Activated naive CD4-positive, alpha-beta T cell treated with anti-CD3 and anti-CD28 coated beads for 36 hours (primary cell): Measurements from ENCODE around the gene TIA1. TPM values are rescaled to one million over a fixed set of nuclear protein-coding genes. Genes with fewer than 3 reads are reported as not detected.
"Not testable (repeated sequence)": the region's sequence is repeated elsewhere in the genome, so short reads cannot be mapped to it uniquely, and the experiment has no call there.

Experiments
- CTCF ChIA-PET: fragments of 350-600 bp; sonication (Branson Sonifier 250); formaldehyde crosslinking; loops from one replicate; lab custom pipeline; 2021; ENCODE audit warnings: antibody characterized with exemption; lab: Charles Lee
- DNase-seq: peaks from one replicate; pipeline ENCODE4 v3.0.0-alpha.2; 2020
- H3K27ac Mint-ChIP-seq: one replicate; pipeline ENCODE4 v1.8.0; 2021; ENCODE audit warnings: mild to moderate bottlenecking, mixed read lengths
- H3K27me3 Mint-ChIP-seq: one replicate; pipeline ENCODE4 v1.8.0; 2021; ENCODE audit warnings: low read depth, mixed read lengths
- H3K36me3 Mint-ChIP-seq: one replicate; pipeline ENCODE4 v1.8.0; 2021; ENCODE audit warnings: low read depth, mixed read lengths
- H3K4me1 Mint-ChIP-seq: one replicate; pipeline ENCODE4 v1.8.0; 2021; ENCODE audit warnings: low read depth, mixed read lengths
- H3K4me3 Mint-ChIP-seq: one replicate; pipeline ENCODE4 v1.8.0; 2021; ENCODE audit warnings: mild to moderate bottlenecking, moderate library complexity, mixed read lengths
- H3K9me3 Mint-ChIP-seq: one replicate; pipeline ENCODE4 v1.8.0; 2021; ENCODE audit warnings: mixed read lengths
- intact Hi-C: fragments of 100-400 bp; cut with micrococcal nuclease; formaldehyde crosslinking; loops from one replicate; pipeline ENCODE4 v1.15.1; 2023
- total RNA-seq, 2 experiments: library from RNA; stranded (reverse); gene quantifications; one replicate each; pipeline ENCODE4 v1.2.3, GENCODE V29; 2021

The TIA1 gene
- total RNA-seq, 2 experiments from 2014 or later = 83.2 to 83.9 TPM

DNA sequence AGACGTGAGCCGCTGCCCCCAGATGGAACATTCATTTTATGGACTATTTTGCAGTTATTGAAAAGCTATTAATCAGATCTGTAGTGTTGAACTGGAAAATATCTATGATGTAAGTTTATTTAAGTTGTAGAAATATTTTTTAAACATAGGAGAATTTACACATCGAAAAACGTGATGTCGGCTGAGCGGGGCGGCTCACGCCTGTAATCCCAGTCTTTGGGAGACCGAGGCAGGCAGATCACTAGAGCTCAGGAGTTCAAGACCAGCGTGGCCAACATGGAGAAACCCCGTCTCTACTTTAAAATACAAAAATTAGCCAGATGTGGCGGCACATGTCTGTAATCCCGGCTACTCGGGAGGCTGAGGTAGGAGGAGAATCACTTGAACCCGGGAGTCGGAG is 2.0 kb upstream of the TIA1 start:
- Mint-ChIP-seq H3K36me3 (peaks cover 14% of the 10 kb centered on the region), H3K9me3 (no peaks in the 10 kb centered on the region), H3K4me1 (peaks cover 15% of the 10 kb centered on the region), H3K4me3 (no peak overlapping the region), H3K27ac (no peak overlapping the region), H3K27me3 (no peaks in the 10 kb centered on the region)
- CTCF ChIA-PET = no interaction called here
- intact Hi-C loops = no loop called here
- no peak for DNase-seq

GRCh38 chr2:70247364-70248180 is 856 bp downstream of the TIA1 start:
- peak overlapping the region; percentile 98 for H3K27ac Mint-ChIP-seq
- intact Hi-C loops = loop anchor here (1.0 to 5.0 kb wide), 11 partner anchors 11 to 605 kb away; partner anchors contain the start of genes AAK1, GMCL1, PCYOX1 and SNRNP27
- H3K27me3 Mint-ChIP-seq = no peaks in the 10 kb centered on the region
- no peak for DNase-seq
- peaks cover 36% of the 10 kb centered on the region for H3K4me1 Mint-ChIP-seq
- CTCF ChIA-PET = interaction anchor here (0.5 kb wide), 1 partner anchor 190 kb away, joined by 3 read pairs; no protein-coding TSS in a partner anchor
- H3K4me3 Mint-ChIP-seq = peak overlapping the region; percentile 99
- H3K36me3 Mint-ChIP-seq = peaks cover 14% of the 10 kb centered on the region
- no peaks in the 10 kb centered on the region for H3K9me3 Mint-ChIP-seq

- DNase-seq = no peak
- H3K9me3 Mint-ChIP-seq = no peaks in the 10 kb centered on the region
- H3K4me3 Mint-ChIP-seq = no peak overlapping the region
- H3K36me3 Mint-ChIP-seq = peaks cover 26% of the 10 kb centered on the region
- intact Hi-C loops = no loop called here
- H3K4me1 Mint-ChIP-seq = peaks cover 52% of the 10 kb centered on the region
- CTCF ChIA-PET = interaction anchor here (0.8 kb wide), 2 partner anchors 14 to 332 kb away, joined by 3 to 4 read pairs; no protein-coding TSS in a partner anchor
- H3K27ac Mint-ChIP-seq = no peak overlapping the region
- H3K27me3 Mint-ChIP-seq = no peaks in the 10 kb centered on the region
These were observed 4.4 kb downstream of the TIA1 start for GRCh38 chr2:70243806-70244584.

DNA sequence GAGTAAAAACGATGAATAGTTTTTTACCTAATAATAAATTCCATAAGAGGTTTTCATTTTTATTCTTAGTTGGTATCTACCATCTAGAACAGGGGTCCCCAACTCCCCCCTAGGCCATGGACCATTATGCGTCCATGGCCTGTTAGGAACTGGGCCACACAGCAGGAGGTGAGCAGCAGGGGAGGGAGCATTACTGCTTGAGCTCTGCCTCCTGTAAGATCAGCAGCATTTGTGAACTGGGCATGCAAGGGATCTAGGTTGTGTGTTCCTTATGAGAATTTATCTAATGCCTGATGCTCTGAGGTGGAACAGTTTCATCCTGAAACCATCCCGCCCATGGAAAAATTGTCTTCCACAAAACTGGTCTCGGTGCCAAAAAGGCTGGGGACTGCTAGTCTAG is 5.9 kb downstream of the TIA1 start:
- CTCF ChIA-PET = no interaction called here
- peaks cover 52% of the 10 kb centered on the region for H3K4me1 Mint-ChIP-seq
- no peaks in the 10 kb centered on the region for H3K27me3 Mint-ChIP-seq
- no peak overlapping the region for H3K27ac Mint-ChIP-seq
- peaks cover 18% of the 10 kb centered on the region for H3K36me3 Mint-ChIP-seq
- H3K9me3 Mint-ChIP-seq = no peaks in the 10 kb centered on the region
- intact Hi-C loops = no loop called here
- no peak overlapping the region for H3K4me3 Mint-ChIP-seq
- DNase-seq = no peak

GRCh38 chr2:70241340-70241739 is 7.1 kb downstream of the TIA1 start:
- Mint-ChIP-seq H3K36me3 (peaks cover 16% of the 10 kb centered on the region), H3K4me3 (no peak overlapping the region), H3K9me3 (no peaks in the 10 kb centered on the region), H3K27ac (no peak overlapping the region), H3K27me3 (no peaks in the 10 kb centered on the region), H3K4me1 (peaks cover 49% of the 10 kb centered on the region)
- DNase-seq = no peak
- CTCF ChIA-PET = interaction anchor here (0.5 kb wide), 1 partner anchor 520 kb away, joined by 3 read pairs; no protein-coding TSS in a partner anchor
- intact Hi-C loops = no loop called here

DNA sequence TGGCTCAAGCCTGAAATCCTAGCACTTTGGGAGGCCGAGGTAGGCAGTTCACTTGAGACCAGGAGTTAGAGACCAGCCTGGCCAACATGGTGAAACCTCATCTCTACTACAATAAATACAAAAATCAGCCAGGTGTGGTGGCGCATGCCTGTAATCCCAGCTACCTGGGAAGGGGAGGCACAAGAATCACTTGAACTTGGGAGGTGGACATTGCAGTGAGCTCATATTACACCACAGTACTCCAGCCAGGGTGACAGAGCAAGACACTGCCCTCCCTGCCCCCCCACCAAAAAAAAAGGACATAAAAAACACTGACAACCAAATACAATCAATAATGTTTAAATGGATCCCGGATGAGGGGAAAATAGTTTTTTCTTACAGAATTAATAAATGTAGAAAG is 7.8 kb downstream of the TIA1 start:
- H3K9me3 Mint-ChIP-seq = no peaks in the 10 kb centered on the region
- DNase-seq = no peak
- intact Hi-C loops = no loop called here
- no peaks in the 10 kb centered on the region for H3K27me3 Mint-ChIP-seq
- CTCF ChIA-PET = interaction anchor here (0.9 kb wide), 1 partner anchor 49 kb away, joined by 4 read pairs; the partner anchor contains the start of gene C2orf42
- peaks cover 12% of the 10 kb centered on the region for H3K36me3 Mint-ChIP-seq
- H3K4me1 Mint-ChIP-seq = peaks cover 44% of the 10 kb centered on the region
- no peak overlapping the region for H3K4me3 Mint-ChIP-seq
- no peak overlapping the region for H3K27ac Mint-ChIP-seq

GRCh38 chr2:70233926-70234325 is 14.5 kb downstream of the TIA1 start:
- no peak overlapping the region for H3K27ac Mint-ChIP-seq
- intact Hi-C loops = no loop called here
- CTCF ChIA-PET = no interaction called here
- H3K4me3 Mint-ChIP-seq = no peak overlapping the region
- peaks cover 3% of the 10 kb centered on the region for H3K4me1 Mint-ChIP-seq
- no peak for DNase-seq
- no peaks in the 10 kb centered on the region for H3K27me3 Mint-ChIP-seq
- H3K36me3 Mint-ChIP-seq = peaks cover 18% of the 10 kb centered on the region
- no peaks in the 10 kb centered on the region for H3K9me3 Mint-ChIP-seq

DNA sequence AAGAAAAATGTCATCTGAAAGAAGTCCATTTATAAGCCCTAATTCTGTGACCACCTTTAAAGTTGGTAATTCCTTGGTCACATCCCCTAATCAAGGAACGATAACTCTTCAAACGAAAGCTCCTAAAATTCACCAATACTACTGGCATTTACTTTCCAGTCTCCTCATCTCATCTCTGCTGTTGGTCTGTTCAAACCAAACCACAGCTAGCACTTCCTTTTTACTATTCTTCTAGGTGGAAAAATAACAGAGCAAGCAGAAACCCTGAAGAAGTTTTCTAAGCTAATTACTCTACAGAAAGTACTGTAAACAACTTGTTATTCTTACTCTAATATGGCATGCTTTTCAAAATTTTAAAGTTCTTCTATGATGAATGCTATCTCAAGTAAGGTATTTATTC is 21.6 kb downstream of the TIA1 start:
- Mint-ChIP-seq H3K27me3 (no peaks in the 10 kb centered on the region), H3K27ac (no peak overlapping the region), H3K9me3 (peaks cover 5% of the 10 kb centered on the region), H3K36me3 (peaks cover 29% of the 10 kb centered on the region), H3K4me3 (no peak overlapping the region), H3K4me1 (peaks cover 5% of the 10 kb centered on the region)
- CTCF ChIA-PET = no interaction called here
- intact Hi-C loops = no loop called here
- no peak for DNase-seq

GRCh38 chr2:70223305-70223704 is 25.1 kb downstream of the TIA1 start:
- DNase-seq, H3K9me3 Mint-ChIP-seq, CTCF ChIA-PET, H3K4me3 Mint-ChIP-seq, intact Hi-C loops, H3K27ac Mint-ChIP-seq, H3K27me3 Mint-ChIP-seq: not testable (repeated sequence)
- Mint-ChIP-seq H3K4me1 (peaks cover 17% of the 10 kb centered on the region), H3K36me3 (peaks cover 35% of the 10 kb centered on the region)

- intact Hi-C loops = no loop called here
- CTCF ChIA-PET = interaction anchor here (0.6 to 1.2 kb wide), 2 partner anchors 16 to 91 kb away, joined by 3 to 5 read pairs; no protein-coding TSS in a partner anchor
- Mint-ChIP-seq H3K4me1 (peaks cover 34% of the 10 kb centered on the region), H3K36me3 (peaks cover 29% of the 10 kb centered on the region), H3K27ac (no peak overlapping the region), H3K27me3 (no peaks in the 10 kb centered on the region), H3K9me3 (no peaks in the 10 kb centered on the region), H3K4me3 (no peak overlapping the region)
- DNase-seq = no peak
These were observed 33.4 kb downstream of the TIA1 start for GRCh38 chr2:70214953-70215549.

DNA sequence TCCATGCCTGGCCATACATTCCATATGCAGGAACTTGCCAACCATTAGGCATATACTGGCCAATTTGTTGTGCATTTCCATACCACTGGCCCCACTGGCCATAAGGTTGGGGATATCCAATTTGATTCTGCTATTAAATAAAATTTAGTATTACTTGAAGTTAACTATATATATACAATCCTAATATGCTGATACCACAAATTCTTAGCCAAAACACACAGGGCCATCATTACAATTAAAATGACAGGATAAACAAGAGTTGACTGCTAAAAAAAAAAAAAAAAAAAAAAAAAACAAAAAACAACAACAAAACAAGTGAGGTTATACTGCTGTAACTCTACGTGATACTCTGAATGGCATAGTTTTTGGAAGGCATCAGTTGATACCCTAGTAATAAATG is 34.1 kb downstream of the TIA1 start:
- no peak overlapping the region for H3K27ac Mint-ChIP-seq
- CTCF ChIA-PET = interaction anchor here (1.2 kb wide), 1 partner anchor 17 kb away, joined by 5 read pairs; no protein-coding TSS in a partner anchor
- DNase-seq = no peak
- no peaks in the 10 kb centered on the region for H3K9me3 Mint-ChIP-seq
- H3K4me3 Mint-ChIP-seq = no peak overlapping the region
- intact Hi-C loops = no loop called here
- H3K27me3 Mint-ChIP-seq = no peaks in the 10 kb centered on the region
- H3K36me3 Mint-ChIP-seq = peaks cover 26% of the 10 kb centered on the region
- H3K4me1 Mint-ChIP-seq = peaks cover 38% of the 10 kb centered on the region

DNA sequence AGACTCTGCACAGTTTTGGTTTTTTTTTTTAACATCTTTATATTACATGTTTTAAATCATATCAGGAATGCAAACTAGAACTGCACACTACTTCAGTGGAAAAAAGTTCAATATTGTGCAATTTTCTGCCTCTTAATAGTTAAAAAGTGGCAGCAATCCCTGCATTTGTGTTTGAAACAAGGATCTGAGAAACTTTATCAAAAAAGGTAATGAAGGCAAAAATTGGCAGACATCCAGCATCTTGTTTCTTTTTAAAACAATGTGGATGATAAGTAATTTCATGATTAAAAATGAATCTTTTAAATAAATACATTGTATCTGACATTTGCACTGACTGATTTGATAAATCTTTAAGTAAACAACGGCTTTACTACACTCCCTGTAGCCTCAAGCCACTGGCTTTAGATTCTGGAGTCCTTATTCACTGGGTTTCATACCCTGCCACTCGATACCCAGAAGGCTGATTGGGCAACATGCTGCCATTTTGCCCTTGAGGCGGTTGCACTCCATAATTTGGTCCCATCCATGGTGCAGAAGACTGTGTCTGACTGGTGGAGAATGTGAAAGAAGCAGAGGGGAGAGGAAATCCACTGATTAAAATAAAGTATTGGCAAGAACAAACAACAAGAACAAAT is 36.0 kb downstream of the TIA1 start:
- Mint-ChIP-seq H3K27ac (no peak overlapping the region), H3K36me3 (peaks cover 14% of the 10 kb centered on the region), H3K9me3 (no peaks in the 10 kb centered on the region), H3K27me3 (no peaks in the 10 kb centered on the region), H3K4me3 (no peak overlapping the region), H3K4me1 (peaks cover 25% of the 10 kb centered on the region)
- CTCF ChIA-PET = no interaction called here
- DNase-seq = no peak
- intact Hi-C loops = no loop called here
